ENCODE measurements around the gene MTLN. TPM values are rescaled to one million over a fixed set of nuclear protein-coding genes. Genes with fewer than 3 reads are reported as not detected.

Gene MTLN
- total RNA-seq, result 31.9 and 55.6 TPM in 2 replicates

GRCh38 chr2:110211938-110212858, at the start of gene MTLN:
TSS of gene MTLN (minus strand) at chr2:110212547. CDS start at chr2:110212525, 22 bp downstream.

GRCh38 chr2:110204408-110205385, 7.7 kb downstream of the MTLN start, which contains the start of gene NPHP1:
TSS of gene NPHP1 (minus strand) at chr2:110205013. CDS start at chr2:110204968, 45 bp downstream.

Other genes with a start within 250 kb of the MTLN start
- 1.6 and 6.2 TPM in 2 replicates for gene MALL, start 96.7 kb downstream of the MTLN start, total RNA-seq
- 2.6 and 2.8 TPM in 2 replicates for gene NPHP1, start 7.5 kb downstream of the MTLN start, total RNA-seq

Data from epithelial cell of alveolus of lung (primary cell).